DMS153 treated with DMSO at 0.1 percent for 48 hours (cell line): ENCODE data around the gene SEMA3A.
"Not testable (repeated sequence)": the region's sequence is repeated elsewhere in the genome, so short reads cannot be mapped to it uniquely, and the experiment has no call there.

ENCODE experiments used
- DNase-seq: peaks from one replicate; lab custom pipeline; 2025; ENCODE audit not compliant: unreplicated experiment; lab: John Stamatoyannopoulos, UW

The SEMA3A gene

GRCh38 chr7:84070770-84071169, 123.8 kb downstream of the SEMA3A start:
- DNase-seq: no peak

GRCh38 chr7:84069999-84070500, 124.5 kb downstream of the SEMA3A start:
- no peak for DNase-seq

- DNase-seq: no peak
Observed at GRCh38 chr7:84069033-84069432, 125.6 kb downstream of the SEMA3A start.

GRCh38 chr7:84062489-84062901, 132.1 kb downstream of the SEMA3A start:
- DNase-seq: not testable (repeated sequence)

- DNase-seq: no peak
Observed at GRCh38 chr7:84060760-84061261, 133.8 kb downstream of the SEMA3A start.

- no peak for DNase-seq
Observed at GRCh38 chr7:84060000-84060399, 134.6 kb downstream of the SEMA3A start.

GRCh38 chr7:84058311-84059076, 136.1 kb downstream of the SEMA3A start:
- DNase-seq: no peak

- no peak for DNase-seq
Observed at GRCh38 chr7:84057576-84057975, 137.0 kb downstream of the SEMA3A start.

- DNase-seq: no peak
Observed at GRCh38 chr7:84055904-84056605, 138.5 kb downstream of the SEMA3A start.

GRCh38 chr7:84055199-84055598, 139.4 kb downstream of the SEMA3A start:
- DNase-seq: not testable (repeated sequence)

- DNase-seq: no peak
Observed at GRCh38 chr7:84049071-84049836, 145.3 kb downstream of the SEMA3A start.

- no peak for DNase-seq
Observed at GRCh38 chr7:84047085-84047484, 147.5 kb downstream of the SEMA3A start.

GRCh38 chr7:84044834-84045233, 149.8 kb downstream of the SEMA3A start:
- no peak for DNase-seq

GRCh38 chr7:84043661-84044191, 150.9 kb downstream of the SEMA3A start:
- DNase-seq: no peak

GRCh38 chr7:84042110-84042539, 152.5 kb downstream of the SEMA3A start:
- DNase-seq: no peak

GRCh38 chr7:84041649-84042048, 152.9 kb downstream of the SEMA3A start:
- DNase-seq: no peak

GRCh38 chr7:84040355-84040754, 154.2 kb downstream of the SEMA3A start:
- DNase-seq: no peak

GRCh38 chr7:84039432-84039831, 155.2 kb downstream of the SEMA3A start:
- no peak for DNase-seq

GRCh38 chr7:84027678-84028077, 166.9 kb downstream of the SEMA3A start:
- no peak for DNase-seq

- DNase-seq: no peak
Observed at GRCh38 chr7:84025332-84025927, 169.2 kb downstream of the SEMA3A start.
